Liver (tissue), 9 donors: ENCODE results near the gene SH2D2A. TPM values are rescaled to one million over a fixed set of nuclear protein-coding genes. Genes with fewer than 3 reads are reported as not detected.

Experiments used
- DNase-seq: peaks from one replicate; pipeline ENCODE4 v3.0.0-alpha.2; 2017; ENCODE audit warnings: low spot score
- H3K27ac ChIP-seq, 2 donors: one replicate each; pipeline ENCODE4 v1.7.0; 2013; ENCODE audit warnings: inconsistent platforms in 2 of 2, low read length in 2 of 2, control low read depth in 1 of 2, low read depth in 1 of 2, mild to moderate bottlenecking in 1 of 2
- H3K27me3 ChIP-seq, 4 donors: one replicate each; pipeline versions ENCODE4 v1.6.1 to v1.7.0; 2013; ENCODE audit warnings: low read length in 3 of 4, inconsistent platforms in 1 of 4, mild to moderate bottlenecking in 1 of 4, moderate library complexity in 1 of 4; ENCODE audit not compliant: control insufficient read depth in 4 of 4, insufficient read depth in 4 of 4
- H3K36me3 ChIP-seq, 4 donors: one replicate each; pipeline versions ENCODE4 v1.6.1 to v1.7.0; 2013; ENCODE audit warnings: low read length in 3 of 4, mild to moderate bottlenecking in 3 of 4, low read depth in 1 of 4, moderate library complexity in 1 of 4; ENCODE audit not compliant: control insufficient read depth in 4 of 4, insufficient read depth in 3 of 4
- H3K4me1 ChIP-seq, 4 donors: one replicate each; pipeline versions ENCODE4 v1.6.1 to v1.7.0; 2013; ENCODE audit warnings: low read length in 3 of 4, mild to moderate bottlenecking in 3 of 4, moderate library complexity in 1 of 4; ENCODE audit not compliant: control insufficient read depth in 4 of 4, insufficient read depth in 4 of 4
- H3K4me3 ChIP-seq, 3 donors: one replicate each; pipeline versions ENCODE4 v1.6.1 to v1.7.0; 2013; ENCODE audit warnings: low read length in 3 of 3, control low read depth in 1 of 3, low read depth in 1 of 3, mild to moderate bottlenecking in 1 of 3
- H3K9ac ChIP-seq, 2 donors: one replicate each; pipeline ENCODE4 v1.7.0; 2013; ENCODE audit warnings: low read length in 2 of 2, mild to moderate bottlenecking in 2 of 2, moderate library complexity in 2 of 2, control low read depth in 1 of 2, low read depth in 1 of 2
- H3K9me3 ChIP-seq, 4 donors: one replicate each; pipeline versions ENCODE4 v1.6.1 to v1.7.0; 2013; ENCODE audit warnings: low read length in 3 of 4; ENCODE audit not compliant: control insufficient read depth in 4 of 4
- ATF3 ChIP-seq: IDR thresholded peaks from 2 replicates; pipeline ENCODE4 v1.6.1; 2016; ENCODE audit warnings: antibody characterized with exemption
- CTCF ChIP-seq: fragments of 150-350 bp; IDR thresholded peaks from 2 replicates; pipeline ENCODE4 v1.5.1; 2017; ENCODE audit warnings: improper control_type of control experiment, low read depth, low read length; ENCODE audit not compliant: missing input control
- EGR1 ChIP-seq, 2 donors: IDR thresholded peaks; 2 replicates each; pipeline ENCODE4 v1.6.1; 2016 to 2018; ENCODE audit warnings: antibody characterized with exemption in 2 of 2, low read depth in 2 of 2
- FOXA1 ChIP-seq: IDR thresholded peaks from 2 replicates; pipeline ENCODE4 v1.6.1; 2016; ENCODE audit warnings: antibody characterized with exemption
- FOXA2 ChIP-seq: IDR thresholded peaks from 2 replicates; pipeline ENCODE4 v1.6.1; 2016; ENCODE audit warnings: antibody characterized with exemption
- GABPA ChIP-seq, 2 donors: IDR thresholded peaks in 1 of 2; conservative IDR thresholded peaks in 1 of 2; 2 replicates each; pipeline ENCODE4 v1.6.1; 2016; ENCODE audit warnings: antibody characterized with exemption in 2 of 2, mild to moderate bottlenecking in 1 of 2, moderate library complexity in 1 of 2
- HNF4A ChIP-seq, 2 donors: conservative IDR thresholded peaks; 2 replicates each; pipeline ENCODE4 v1.6.1; 2016; ENCODE audit warnings: antibody characterized with exemption in 2 of 2, mild to moderate bottlenecking in 2 of 2
- HNF4G ChIP-seq: IDR thresholded peaks from 2 replicates; pipeline ENCODE4 v1.6.1; 2016; ENCODE audit warnings: antibody characterized with exemption
- JUND ChIP-seq, 2 donors: IDR thresholded peaks; 2 replicates each; pipeline ENCODE4 v1.6.1; 2016; ENCODE audit warnings: antibody characterized with exemption in 2 of 2
- MAX ChIP-seq: IDR thresholded peaks from 2 replicates; pipeline ENCODE4 v1.6.1; 2016; ENCODE audit warnings: antibody characterized with exemption
- NR2F2 ChIP-seq: IDR thresholded peaks from 2 replicates; pipeline ENCODE4 v1.6.1; 2016; ENCODE audit warnings: antibody characterized with exemption
- RAD21 ChIP-seq, 2 donors: IDR thresholded peaks; 2 replicates each; pipeline ENCODE4 v1.6.1; 2016; ENCODE audit warnings: antibody characterized with exemption in 2 of 2, mild to moderate bottlenecking in 2 of 2
- REST ChIP-seq: IDR thresholded peaks from 2 replicates; pipeline ENCODE4 v1.6.1; 2016; ENCODE audit warnings: antibody characterized with exemption, mild to moderate bottlenecking
- RXRA ChIP-seq, 2 donors: IDR thresholded peaks; 2 replicates each; pipeline ENCODE4 v1.6.1; 2017 to 2018; ENCODE audit warnings: antibody characterized with exemption in 2 of 2, mild to moderate bottlenecking in 1 of 2
- SP1 ChIP-seq: IDR thresholded peaks from 2 replicates; pipeline ENCODE4 v1.6.1; 2018; ENCODE audit warnings: antibody characterized with exemption, mild to moderate bottlenecking
- TAF1 ChIP-seq: conservative IDR thresholded peaks from 2 replicates; pipeline ENCODE4 v1.6.1; 2016; ENCODE audit warnings: antibody characterized with exemption, mild to moderate bottlenecking
- YY1 ChIP-seq: IDR thresholded peaks from 2 replicates; pipeline ENCODE4 v1.6.1; 2016; ENCODE audit warnings: antibody characterized with exemption, mild to moderate bottlenecking
- ZBTB33 ChIP-seq: IDR thresholded peaks from 2 replicates; pipeline ENCODE4 v1.6.1; 2016; ENCODE audit warnings: antibody characterized with exemption
- WGBS: extraction: QIAGEN DNeasy Blood & Tissue Kit; methylation state at CpG from one replicate; pipeline ENCODE4 v1.1.7; 2013; 5-methylcytosine and 5-hydroxymethylcytosine counted together
- polyA plus RNA-seq, 2 donors: library from polyadenylated mRNA; stranded (reverse) in 1 of 2; unstranded in 1 of 2; fragments of 200-250 nt in 1 of 2; fragments of >200 nt in 1 of 2; fragmentation: Nextera tagmentation in 1 of 2; extraction: Ambion mirVana in 1 of 2; gene quantifications; one replicate each; pipeline versions ENCODE4 v1.2.1 to v1.2.3, GENCODE V29; 2013 to 2015
- total RNA-seq, 2 donors: library from RNA; depleted of rRNA; stranded (reverse); fragments of >200 nt; gene quantifications; one replicate each; pipeline ENCODE4 v1.2.3, GENCODE V29; 2014
- donor health status: healthy.
- donor health status: healthy.
- donor health status: healthy.
- donor health status: healthy.
- donor health status: healthy.

Gene SH2D2A
- total and polyA plus RNA-seq, 4 donors, result 0.14 to 0.38 (median 0.24) TPM

- Histone ChIP-seq H3K27me3 (no peaks in the 10 kb centered on the region), H3K36me3 (no peaks in the 10 kb centered on the region), H3K9ac (no peak overlapping the region), H3K4me3 (no peak overlapping the region), H3K27ac (peak overlapping the region; percentile 61 to 80), H3K4me1 (peaks cover 0 to 21% (median 9%) of the 10 kb centered on the region in 4 donors), H3K9me3 (no peaks in the 10 kb centered on the region)
- DNase-seq, result no peak
- WGBS, result 36% methylated on average over 17 of the region's 17 CpGs
- no peak for TF ChIP-seq RXRA (IDR thresholded peaks at IDR 0.05)
- TF ChIP-seq CTCF, result no peak
- no peak for TF ChIP-seq NR2F2
- TF ChIP-seq HNF4G, result no peak
- no peak for TF ChIP-seq RAD21 (IDR thresholded peaks at IDR 0.05)
- peak in 1 of 2 donors; percentile 22 for TF ChIP-seq HNF4A (conservative IDR thresholded peaks at IDR 0.05)
- no peak for TF ChIP-seq ATF3
Observed at GRCh38 chr1:156851779-156852417, 35.2 kb upstream of the SH2D2A start.

- H3K27ac ChIP-seq, result no peak overlapping the region
- TF ChIP-seq EGR1 (IDR thresholded peaks at IDR 0.05; ENCODE audit: low read depth in 2 of 2) (no peak), REST (no peak), RAD21 (IDR thresholded peaks at IDR 0.05) (no peak), NR2F2 (no peak), ZBTB33 (no peak), ATF3 (no peak), RXRA (IDR thresholded peaks at IDR 0.05) (no peak), CTCF (no peak), TAF1 (no peak), MAX (no peak), YY1 (no peak), JUND (IDR thresholded peaks at IDR 0.05) (no peak), HNF4A (conservative IDR thresholded peaks at IDR 0.05) (no peak), HNF4G (no peak), FOXA1 (no peak), GABPA (IDR thresholded peaks at IDR 0.05 in 1 of 2, conservative IDR thresholded peaks at IDR 0.05 in 1 of 2) (no peak), FOXA2 (no peak), SP1 (no peak)
- no peaks in the 10 kb centered on the region for H3K9me3 ChIP-seq
- WGBS, result 38% methylated on average over 23 of the region's 23 CpGs
- no peak overlapping the region for H3K9ac ChIP-seq
- H3K4me1 ChIP-seq, result peaks cover 0 to 26% (median 13%) of the 10 kb centered on the region in 4 donors
- no peak overlapping the region for H3K4me3 ChIP-seq
- DNase-seq, result no peak
- H3K27me3 ChIP-seq, result peaks cover 0 to 9% (median 5%) of the 10 kb centered on the region in 4 donors
- H3K36me3 ChIP-seq, result no peaks in the 10 kb centered on the region
Observed at GRCh38 chr1:156849151-156849496, 32.5 kb upstream of the SH2D2A start.
